ENCODE results near the gene ARTN.

DNA sequence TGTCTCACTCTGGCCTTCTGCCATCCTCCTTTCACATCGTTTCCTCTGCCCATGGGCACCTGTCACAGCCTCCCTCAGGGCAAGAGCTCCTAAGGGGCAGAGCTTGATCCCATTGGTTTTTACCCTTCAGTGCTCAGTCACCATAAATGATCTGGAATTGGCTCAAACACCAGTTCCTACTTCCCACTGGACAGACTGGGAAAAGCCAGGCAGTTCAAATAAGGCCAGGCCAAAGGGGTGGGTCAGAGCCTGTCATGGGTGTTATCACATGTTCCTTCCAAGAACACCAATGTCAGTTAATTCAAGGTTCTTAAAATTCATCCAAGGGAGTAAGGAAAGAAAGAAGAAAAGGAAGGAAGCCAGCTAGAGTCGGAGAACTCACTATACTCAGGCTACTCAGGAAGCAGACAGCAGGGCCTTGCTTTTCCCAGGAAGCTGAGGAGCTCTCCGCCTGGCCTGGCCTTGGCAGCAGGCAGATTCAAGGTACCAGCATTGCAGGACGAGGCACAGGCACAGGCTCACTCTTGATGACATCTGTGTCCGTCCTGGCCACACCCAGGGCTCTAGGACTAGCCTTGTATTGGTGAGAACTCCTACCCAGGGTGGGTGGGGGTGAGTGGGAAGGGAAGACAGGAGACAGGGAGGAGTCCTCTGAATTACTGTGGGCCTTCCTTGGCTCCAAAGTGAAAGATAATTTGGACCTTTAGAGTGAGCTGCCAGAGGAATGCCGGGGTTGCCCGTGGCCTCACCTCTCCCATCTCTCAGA is 32.2 kb upstream of the ARTN start:
- TF ChIP-seq, protein P1, sequence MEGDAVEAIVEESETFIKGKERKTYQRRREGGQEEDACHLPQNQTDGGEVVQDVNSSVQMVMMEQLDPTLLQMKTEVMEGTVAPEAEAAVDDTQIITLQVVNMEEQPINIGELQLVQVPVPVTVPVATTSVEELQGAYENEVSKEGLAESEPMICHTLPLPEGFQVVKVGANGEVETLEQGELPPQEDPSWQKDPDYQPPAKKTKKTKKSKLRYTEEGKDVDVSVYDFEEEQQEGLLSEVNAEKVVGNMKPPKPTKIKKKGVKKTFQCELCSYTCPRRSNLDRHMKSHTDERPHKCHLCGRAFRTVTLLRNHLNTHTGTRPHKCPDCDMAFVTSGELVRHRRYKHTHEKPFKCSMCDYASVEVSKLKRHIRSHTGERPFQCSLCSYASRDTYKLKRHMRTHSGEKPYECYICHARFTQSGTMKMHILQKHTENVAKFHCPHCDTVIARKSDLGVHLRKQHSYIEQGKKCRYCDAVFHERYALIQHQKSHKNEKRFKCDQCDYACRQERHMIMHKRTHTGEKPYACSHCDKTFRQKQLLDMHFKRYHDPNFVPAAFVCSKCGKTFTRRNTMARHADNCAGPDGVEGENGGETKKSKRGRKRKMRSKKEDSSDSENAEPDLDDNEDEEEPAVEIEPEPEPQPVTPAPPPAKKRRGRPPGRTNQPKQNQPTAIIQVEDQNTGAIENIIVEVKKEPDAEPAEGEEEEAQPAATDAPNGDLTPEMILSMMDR (IDR thresholded peaks at IDR 0.05): no peak
- TF ChIP-seq POLR2A (IDR thresholded peaks at IDR 0.05): no peak

Data from heart left ventricle (tissue), 13 donors.